GM12878 (cell line): ENCODE results near the gene COL25A1. TPM values are rescaled to one million over a fixed set of nuclear protein-coding genes. Genes with fewer than 3 reads are reported as not detected.

Source experiments
- ATAC-seq: fragments of 200-7000 bp; cut with Tn5 transposase; 3 replicates; pipeline ENCODE4 v1.9.1; 2020; ENCODE audit warnings: mild to moderate bottlenecking, moderate library complexity
- BruUV-seq: library from RNA; stranded (reverse); fragments of 400-500 nt; replicated peaks from 2 replicates; lab custom pipeline; 2021; lab: Mats Ljungman, UMichigan
- CTCF ChIA-PET: fragments of 300-600 bp; sonication (Branson Sonifier 250); formaldehyde crosslinking; extraction: SDS; loops from one replicate; lab custom pipeline; 2021; ENCODE audit warnings: inconsistent platforms; lab: Yijun Ruan, JAX
- POLR2A ChIA-PET: fragments of 350-600 bp; formaldehyde crosslinking; extraction: SDS; loops from one replicate; lab custom pipeline; 2021; ENCODE audit warnings: inconsistent platforms; lab: Charles Lee
- RAD21 ChIA-PET: fragments of 300-600 bp; sonication (Branson Sonifier 250); formaldehyde crosslinking; loops from one replicate; lab custom pipeline; 2023; ENCODE audit warnings: antibody characterized with exemption; ENCODE audit not compliant: unreplicated experiment; lab: Charles Lee
- SMC1A ChIA-PET: fragments of 300-600 bp; sonication (Branson Sonifier 250); formaldehyde crosslinking; loops from one replicate; lab custom pipeline; 2023; ENCODE audit not compliant: unreplicated experiment, uncharacterized antibody; lab: Charles Lee
- DNase-seq: peaks from one replicate; pipeline ENCODE4 v3.0.0-alpha.2; 2011; ENCODE audit warnings: low read depth, low spot score
- FAIRE-seq: peaks from 3 replicates; lab custom pipeline; 2011; peaks lifted over from hg19 to GRCh38; lab: Jason Lieb, UNC
- H2AFZ ChIP-seq: 2 replicates; pipeline ENCODE4 v1.6.0; 2011; ENCODE audit warnings: low read depth, low read length, control low read depth; ENCODE audit not compliant: control insufficient read depth
- H3K27ac ChIP-seq: 2 replicates; pipeline ENCODE4 v1.5.1; 2011; ENCODE audit warnings: control low read depth; ENCODE audit not compliant: control insufficient read depth, insufficient read depth
- H3K27me3 ChIP-seq, 2 experiments: replicated peaks in 1 of 2; 2 replicates each; pipeline versions ENCODE4 v1.6.0 to v1.6.1; 2011; ENCODE audit warnings: low read length in 1 of 2; ENCODE audit not compliant: control insufficient read depth in 2 of 2, insufficient read depth in 2 of 2
- H3K36me3 ChIP-seq, 2 experiments: 2 replicates each; pipeline ENCODE4 v1.5.1; 2011; ENCODE audit warnings: low read length in 1 of 2; ENCODE audit not compliant: control insufficient read depth in 2 of 2, insufficient read depth in 2 of 2
- H3K4me1 ChIP-seq: 2 replicates; pipeline ENCODE4 v1.6.1; 2011; ENCODE audit warnings: mild to moderate bottlenecking, low read length, moderate library complexity, mixed read lengths; ENCODE audit not compliant: control insufficient read depth, insufficient read depth
- H3K4me2 ChIP-seq: 2 replicates; pipeline ENCODE4 v1.6.0; 2011; ENCODE audit warnings: control low read depth; ENCODE audit not compliant: control insufficient read depth, insufficient read depth
- H3K4me3 ChIP-seq: fragments of 200-600 bp; sonication (generic); 2 replicates; pipeline ENCODE4 v1.5.1; 2016
- H3K79me2 ChIP-seq: 2 replicates; pipeline ENCODE4 v1.6.0; 2011; ENCODE audit warnings: low read length; ENCODE audit not compliant: control insufficient read depth, insufficient read depth
- H3K9ac ChIP-seq: 2 replicates; pipeline ENCODE4 v1.8.0; 2011; ENCODE audit warnings: low read length, control low read depth, mixed read lengths; ENCODE audit not compliant: control insufficient read depth, insufficient read depth
- H3K9me3 ChIP-seq: replicated peaks from 3 replicates; pipeline ENCODE4 v1.5.1; 2011; ENCODE audit warnings: mild to moderate bottlenecking, low read length; ENCODE audit not compliant: control insufficient read depth, insufficient read depth
- H4K20me1 ChIP-seq: 2 replicates; pipeline ENCODE4 v1.6.0; 2011; ENCODE audit not compliant: control insufficient read depth, insufficient read depth
- CREB1 ChIP-seq: IDR thresholded peaks from 2 replicates; pipeline ENCODE4 v1.6.1; 2012; ENCODE audit warnings: low read depth, mild to moderate bottlenecking, inconsistent platforms
- POU2F2 ChIP-seq: IDR thresholded peaks from 3 replicates; pipeline ENCODE4 v1.6.1; 2011; ENCODE audit warnings: low read depth, mild to moderate bottlenecking, low read length, borderline replicate concordance
- SMAD1 ChIP-seq: fragments of 450-650 bp; IDR thresholded peaks from 2 replicates; pipeline ENCODE4 v1.6.1; 2018; ENCODE audit warnings: mild to moderate bottlenecking, low read depth; ENCODE audit not compliant: partially characterized antibody
- SP1 ChIP-seq: IDR thresholded peaks from one replicate; pipeline ENCODE4 v1.6.1; 2011; ENCODE audit warnings: low read depth, low read length
- ZNF24 ChIP-seq: fragments of 450-650 bp; IDR thresholded peaks from 2 replicates; pipeline ENCODE4 v1.6.1; 2017; ENCODE audit warnings: antibody characterized with exemption, mild to moderate bottlenecking
- WGBS: methylation state at CpG from one replicate; pipeline ENCODE4 v1.1.6; 2016; ENCODE audit warnings: low lambda C conversion rate; ENCODE audit not compliant: insufficient replicate concordance, insufficient coverage; ENCODE audit errors: missing lambda C conversion rate; 5-methylcytosine and 5-hydroxymethylcytosine counted together
- in situ Hi-C: fragments of 300-500 bp; cut with MboI; formaldehyde crosslinking; loops from 9 replicates; pipeline ENCODE4 v1.14.3; 2018; ENCODE audit warnings: mixed read lengths
- intact Hi-C: fragments of 100-400 bp; cut with micrococcal nuclease; formaldehyde crosslinking; loops from one replicate; pipeline ENCODE4 v1.14.2; 2022; ENCODE audit not compliant: unreplicated experiment
- polyA plus RNA-seq, 11 experiments: library from polyadenylated mRNA; depleted of rRNA in 4 of 11; unstranded in 6 of 11; stranded (reverse) in 5 of 11; fragments of >200 nt; fragmentation: Nextera tagmentation in 4 of 11; fragmentation: Illumina TruSeq in 1 of 11; extraction: Ambion mirVana in 4 of 11; extraction: Trizol in 1 of 11; gene quantifications; 1 replicate in 1 of 11; 2 replicates in 10 of 11; pipeline versions ENCODE4 v1.2.1 to v1.2.3, GENCODE V29; 2011 to 2016; ENCODE audit warnings: inconsistent platforms in 2 of 11, missing spikeins in 2 of 11, low read depth in 1 of 11
- total RNA-seq, 4 experiments: library from RNA; depleted of rRNA in 3 of 4; stranded (reverse); fragments of >200 nt in 3 of 4; fragmentation: Illumina TruSeq in 1 of 4; extraction: Trizol in 1 of 4; gene quantifications; 2 replicates each; pipeline versions ENCODE4 v1.2.1 to v1.2.3, GENCODE V29; 2013 to 2021
- TF ChIP-seq, protein P1 (sequence below): fragments of 450-650 bp; formaldehyde crosslinking; IDR thresholded peaks from 2 replicates; pipeline ENCODE4 v1.4.0; 2020; ENCODE audit warnings: mild to moderate bottlenecking, moderate library complexity

The COL25A1 gene
- total and polyA plus RNA-seq, 10 of the 15 experiments (the other 5 are each of a cell fraction or from before 2014, with no cell fraction given) = 0.01 to 0.26 (median 0.12) TPM; not detected in 6

DNA sequence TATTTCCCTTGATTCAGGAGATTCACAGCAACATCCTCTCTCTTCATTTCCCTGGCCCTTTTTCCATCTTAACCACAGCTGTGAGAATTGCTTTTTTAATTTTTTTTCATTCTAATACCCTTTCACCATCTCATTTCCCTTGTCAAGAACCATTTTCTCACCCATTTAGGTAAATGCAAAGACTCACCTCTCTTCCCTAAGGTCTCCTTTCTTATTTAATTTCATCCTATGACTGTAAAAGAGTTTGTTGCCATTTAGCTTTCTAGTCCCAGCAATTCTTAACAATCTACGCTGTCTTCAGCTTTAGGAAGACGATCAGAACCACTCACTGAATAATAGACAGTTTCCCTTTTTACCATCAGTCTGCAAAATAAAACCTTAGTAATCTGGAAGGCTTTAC is 298.5 kb downstream of the COL25A1 start (continued):
- TF ChIP-seq, protein P1, sequence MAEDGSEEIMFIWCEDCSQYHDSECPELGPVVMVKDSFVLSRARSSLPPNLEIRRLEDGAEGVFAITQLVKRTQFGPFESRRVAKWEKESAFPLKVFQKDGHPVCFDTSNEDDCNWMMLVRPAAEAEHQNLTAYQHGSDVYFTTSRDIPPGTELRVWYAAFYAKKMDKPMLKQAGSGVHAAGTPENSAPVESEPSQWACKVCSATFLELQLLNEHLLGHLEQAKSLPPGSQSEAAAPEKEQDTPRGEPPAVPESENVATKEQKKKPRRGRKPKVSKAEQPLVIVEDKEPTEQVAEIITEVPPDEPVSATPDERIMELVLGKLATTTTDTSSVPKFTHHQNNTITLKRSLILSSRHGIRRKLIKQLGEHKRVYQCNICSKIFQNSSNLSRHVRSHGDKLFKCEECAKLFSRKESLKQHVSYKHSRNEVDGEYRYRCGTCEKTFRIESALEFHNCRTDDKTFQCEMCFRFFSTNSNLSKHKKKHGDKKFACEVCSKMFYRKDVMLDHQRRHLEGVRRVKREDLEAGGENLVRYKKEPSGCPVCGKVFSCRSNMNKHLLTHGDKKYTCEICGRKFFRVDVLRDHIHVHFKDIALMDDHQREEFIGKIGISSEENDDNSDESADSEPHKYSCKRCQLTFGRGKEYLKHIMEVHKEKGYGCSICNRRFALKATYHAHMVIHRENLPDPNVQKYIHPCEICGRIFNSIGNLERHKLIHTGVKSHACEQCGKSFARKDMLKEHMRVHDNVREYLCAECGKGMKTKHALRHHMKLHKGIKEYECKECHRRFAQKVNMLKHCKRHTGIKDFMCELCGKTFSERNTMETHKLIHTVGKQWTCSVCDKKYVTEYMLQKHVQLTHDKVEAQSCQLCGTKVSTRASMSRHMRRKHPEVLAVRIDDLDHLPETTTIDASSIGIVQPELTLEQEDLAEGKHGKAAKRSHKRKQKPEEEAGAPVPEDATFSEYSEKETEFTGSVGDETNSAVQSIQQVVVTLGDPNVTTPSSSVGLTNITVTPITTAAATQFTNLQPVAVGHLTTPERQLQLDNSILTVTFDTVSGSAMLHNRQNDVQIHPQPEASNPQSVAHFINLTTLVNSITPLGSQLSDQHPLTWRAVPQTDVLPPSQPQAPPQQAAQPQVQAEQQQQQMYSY (CRISPR knock-in tag) = no peak
- TF ChIP-seq SMAD1 (no peak), ZNF24 (no peak), POU2F2 (no peak), CREB1 (no peak)

DNA sequence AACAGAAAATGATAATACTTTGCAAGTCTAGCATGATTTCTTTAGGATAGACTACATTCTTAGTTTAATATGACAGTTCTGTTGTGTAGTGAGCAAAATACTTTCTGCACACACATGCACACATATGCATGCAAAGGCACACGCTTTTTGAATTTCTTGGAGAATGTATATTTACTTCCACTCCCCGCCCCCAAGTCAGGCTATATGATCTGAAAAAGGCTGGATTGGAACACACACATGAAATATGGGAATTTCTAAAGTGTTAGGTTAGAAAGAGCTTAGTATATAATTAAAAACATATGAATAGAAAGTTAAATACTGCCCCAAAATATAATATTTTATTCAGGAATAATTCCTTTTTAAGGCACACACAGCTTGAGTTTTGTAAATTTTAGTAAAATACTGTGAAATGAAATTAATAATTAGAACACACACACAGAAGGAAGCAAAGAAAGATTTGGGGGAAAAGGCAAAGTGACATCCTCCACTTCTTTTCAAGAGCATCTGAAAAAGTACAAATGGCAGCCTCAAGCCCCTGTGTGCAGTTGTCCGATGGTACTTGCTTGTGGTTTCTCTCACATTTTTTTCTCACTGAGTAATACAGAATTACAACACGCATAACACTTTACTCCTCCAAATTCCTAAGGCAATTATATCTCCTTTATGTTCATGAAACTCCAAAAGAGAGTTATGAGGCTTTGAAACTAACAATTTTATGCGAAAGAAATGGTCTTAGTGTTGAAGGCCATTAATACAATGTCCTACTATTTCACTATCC is 310.7 kb downstream of the COL25A1 start:
- H3K36me3 ChIP-seq = no peaks in the 10 kb centered on the region
- SMC1A ChIA-PET = no interaction called here
- no peak overlapping the region for H3K4me2 ChIP-seq
- H3K4me1 ChIP-seq = no peaks in the 10 kb centered on the region
- in situ Hi-C loops = no loop called here
- H3K27ac ChIP-seq = no peak overlapping the region
- H3K4me3 ChIP-seq = no peak overlapping the region
- TF ChIP-seq SP1 = no peak
- TF ChIP-seq ZNF24 = no peak
- POLR2A ChIA-PET = no interaction called here
- H3K9me3 ChIP-seq = no peaks in the 10 kb centered on the region
- H2AFZ ChIP-seq = no peak overlapping the region
- 48% methylated on average over 5 of the region's 5 CpGs for WGBS
- no peaks in the 10 kb centered on the region for H3K27me3 ChIP-seq
- RAD21 ChIA-PET = no interaction called here
- BruUV-seq = no TSS peak
- DNase-seq (no peak), FAIRE-seq (no peak), ATAC-seq (no peak)
- no peaks in the 10 kb centered on the region for H3K79me2 ChIP-seq
- no peak overlapping the region for H3K9ac ChIP-seq
- intact Hi-C loops = no loop called here
- no peaks in the 10 kb centered on the region for H4K20me1 ChIP-seq
- CTCF ChIA-PET = no interaction called here
